GM12864 (cell line): ENCODE results near the gene SLC9A3.

Source experiments
- DNase-seq: peaks from one replicate; pipeline ENCODE4 v3.0.0-alpha.2; 2011; ENCODE audit warnings: low read depth
- H3K4me3 ChIP-seq: 2 replicates; pipeline ENCODE4 v1.5.1; 2011; ENCODE audit warnings: mild to moderate bottlenecking, low read depth, low read length, control low read depth
- TF ChIP-seq, protein P1 (sequence below): IDR thresholded peaks from 2 replicates; pipeline ENCODE4 v1.5.1; 2011; ENCODE audit warnings: low read depth, mild to moderate bottlenecking, moderate library complexity, low read length, control low read depth, inconsistent platforms; ENCODE audit errors: missing control alignments

The SLC9A3 gene

DNA sequence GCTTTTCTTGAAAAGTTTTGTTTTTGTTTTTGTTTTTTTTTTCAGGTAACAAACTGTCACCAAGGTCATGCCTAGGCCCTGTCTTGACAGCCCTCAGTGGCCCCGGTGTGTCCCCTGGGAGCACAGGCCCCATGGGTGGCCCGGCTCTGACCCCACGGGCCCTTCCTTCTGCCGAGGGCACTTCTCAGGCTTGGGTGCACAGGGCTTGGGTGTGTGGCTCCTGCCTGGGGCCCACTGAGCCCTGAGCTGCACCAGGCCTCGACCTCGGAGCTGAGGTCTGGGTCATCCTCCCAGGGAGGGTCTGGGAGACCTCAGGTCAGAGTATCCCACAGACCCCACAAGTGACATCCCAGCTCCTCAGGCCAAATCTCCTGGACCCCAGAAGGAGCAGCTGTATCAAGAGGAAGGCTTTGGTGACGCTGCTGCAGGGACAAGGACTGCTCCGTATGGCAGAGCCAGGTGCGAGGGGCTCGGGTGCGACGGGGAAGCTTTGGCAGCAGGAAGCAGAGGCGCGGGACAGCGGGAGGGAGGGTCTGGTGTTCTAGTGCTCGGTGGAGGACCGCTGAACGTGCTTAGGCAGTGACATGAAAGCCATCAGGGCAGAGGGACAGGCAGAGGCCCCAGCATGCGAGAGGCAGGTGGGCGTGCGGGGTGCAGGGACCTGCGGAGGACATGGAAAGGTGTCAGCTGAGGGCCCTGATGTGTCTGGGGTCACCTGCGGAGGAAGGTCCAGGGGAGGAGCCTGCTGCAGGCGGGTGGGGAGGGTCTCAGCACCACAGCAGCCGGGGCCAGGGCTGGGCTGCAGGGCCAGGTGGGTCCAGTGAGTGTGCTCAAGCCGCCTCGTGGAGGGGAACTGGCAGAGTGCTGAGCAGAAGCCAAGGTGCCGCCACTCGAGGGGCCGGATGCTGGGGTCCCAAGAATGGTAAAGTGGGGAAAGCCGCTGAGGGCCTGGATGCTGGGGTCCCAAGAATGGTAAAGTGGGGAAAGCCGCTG lies 18.4 kb upstream of the SLC9A3 start:
- TF ChIP-seq, protein P1, sequence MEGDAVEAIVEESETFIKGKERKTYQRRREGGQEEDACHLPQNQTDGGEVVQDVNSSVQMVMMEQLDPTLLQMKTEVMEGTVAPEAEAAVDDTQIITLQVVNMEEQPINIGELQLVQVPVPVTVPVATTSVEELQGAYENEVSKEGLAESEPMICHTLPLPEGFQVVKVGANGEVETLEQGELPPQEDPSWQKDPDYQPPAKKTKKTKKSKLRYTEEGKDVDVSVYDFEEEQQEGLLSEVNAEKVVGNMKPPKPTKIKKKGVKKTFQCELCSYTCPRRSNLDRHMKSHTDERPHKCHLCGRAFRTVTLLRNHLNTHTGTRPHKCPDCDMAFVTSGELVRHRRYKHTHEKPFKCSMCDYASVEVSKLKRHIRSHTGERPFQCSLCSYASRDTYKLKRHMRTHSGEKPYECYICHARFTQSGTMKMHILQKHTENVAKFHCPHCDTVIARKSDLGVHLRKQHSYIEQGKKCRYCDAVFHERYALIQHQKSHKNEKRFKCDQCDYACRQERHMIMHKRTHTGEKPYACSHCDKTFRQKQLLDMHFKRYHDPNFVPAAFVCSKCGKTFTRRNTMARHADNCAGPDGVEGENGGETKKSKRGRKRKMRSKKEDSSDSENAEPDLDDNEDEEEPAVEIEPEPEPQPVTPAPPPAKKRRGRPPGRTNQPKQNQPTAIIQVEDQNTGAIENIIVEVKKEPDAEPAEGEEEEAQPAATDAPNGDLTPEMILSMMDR, result no peak
- no peak for DNase-seq
- H3K4me3 ChIP-seq, result no peak overlapping the region

DNA sequence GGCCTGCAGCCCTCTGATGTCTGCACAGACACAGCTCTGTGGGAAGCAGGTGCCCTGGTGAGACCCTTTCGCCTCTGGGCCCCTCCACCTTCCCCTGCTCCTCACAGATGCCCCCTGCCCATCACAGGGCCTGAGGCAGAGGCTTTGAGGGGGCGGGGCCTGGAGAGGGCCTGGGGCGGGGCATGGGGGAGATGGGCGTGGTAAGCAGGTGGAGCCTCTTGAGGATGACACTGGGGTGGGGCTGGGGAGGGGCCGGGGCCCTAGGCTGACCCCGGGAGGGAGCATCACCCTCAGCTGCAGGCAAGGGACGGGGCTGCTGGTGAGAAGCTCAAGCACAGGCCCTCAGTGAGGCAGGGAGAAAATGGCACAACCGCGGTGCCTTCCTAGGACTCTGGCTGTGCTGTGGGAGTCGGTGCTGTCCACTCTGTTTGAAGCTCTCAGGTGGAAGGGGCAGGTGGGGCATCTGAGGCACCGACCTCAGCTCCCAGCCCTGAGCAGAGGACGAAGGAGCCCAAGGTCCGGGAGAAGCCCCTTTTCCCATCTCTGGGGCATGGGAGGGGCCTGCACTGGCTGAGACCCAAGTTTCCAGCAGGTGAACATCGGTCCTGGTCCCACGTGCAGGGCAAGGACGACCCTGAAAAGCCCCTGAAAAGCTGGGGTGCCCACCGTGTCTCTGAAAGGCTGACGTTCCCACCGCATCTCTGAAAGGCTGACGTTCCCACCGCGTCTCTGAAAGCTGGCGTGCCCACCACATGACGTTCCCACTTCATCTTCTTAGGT lies 17.5 kb upstream of the SLC9A3 start:
- TF ChIP-seq, protein P1, result no peak
- no peak for DNase-seq
- no peak overlapping the region for H3K4me3 ChIP-seq

DNA sequence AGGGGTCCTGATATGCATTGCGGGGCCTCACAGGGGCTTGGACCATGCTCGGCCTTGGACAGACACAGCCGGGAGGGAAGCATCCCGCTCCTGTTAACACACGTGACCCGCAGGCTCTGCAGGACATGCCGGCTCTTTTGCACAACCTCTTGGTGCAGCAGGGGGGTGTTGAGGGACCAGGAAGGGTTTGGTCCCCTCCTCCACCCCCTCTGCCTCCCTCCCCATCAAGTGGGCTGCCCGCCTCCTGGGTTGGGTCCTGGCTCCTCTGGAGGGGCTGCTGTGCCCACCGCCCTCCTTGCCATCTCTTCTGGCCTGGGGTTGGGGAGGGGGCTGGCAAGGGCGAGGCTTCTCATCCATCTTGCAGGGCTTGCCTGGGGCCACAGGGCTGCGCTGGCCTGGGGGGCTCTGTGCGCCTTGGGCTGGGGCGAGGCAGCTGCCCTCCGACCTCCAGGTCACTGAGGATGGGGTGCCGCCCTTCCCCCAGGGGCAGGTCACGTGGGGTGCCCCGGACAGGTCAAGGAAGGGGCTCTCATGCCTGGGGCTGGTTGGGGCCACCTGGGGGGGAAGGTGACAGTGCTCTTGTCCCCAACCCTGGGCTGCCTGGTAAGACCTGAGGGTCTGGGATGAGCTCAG lies 16.8 kb upstream of the SLC9A3 start:
- no peak for DNase-seq

DNA sequence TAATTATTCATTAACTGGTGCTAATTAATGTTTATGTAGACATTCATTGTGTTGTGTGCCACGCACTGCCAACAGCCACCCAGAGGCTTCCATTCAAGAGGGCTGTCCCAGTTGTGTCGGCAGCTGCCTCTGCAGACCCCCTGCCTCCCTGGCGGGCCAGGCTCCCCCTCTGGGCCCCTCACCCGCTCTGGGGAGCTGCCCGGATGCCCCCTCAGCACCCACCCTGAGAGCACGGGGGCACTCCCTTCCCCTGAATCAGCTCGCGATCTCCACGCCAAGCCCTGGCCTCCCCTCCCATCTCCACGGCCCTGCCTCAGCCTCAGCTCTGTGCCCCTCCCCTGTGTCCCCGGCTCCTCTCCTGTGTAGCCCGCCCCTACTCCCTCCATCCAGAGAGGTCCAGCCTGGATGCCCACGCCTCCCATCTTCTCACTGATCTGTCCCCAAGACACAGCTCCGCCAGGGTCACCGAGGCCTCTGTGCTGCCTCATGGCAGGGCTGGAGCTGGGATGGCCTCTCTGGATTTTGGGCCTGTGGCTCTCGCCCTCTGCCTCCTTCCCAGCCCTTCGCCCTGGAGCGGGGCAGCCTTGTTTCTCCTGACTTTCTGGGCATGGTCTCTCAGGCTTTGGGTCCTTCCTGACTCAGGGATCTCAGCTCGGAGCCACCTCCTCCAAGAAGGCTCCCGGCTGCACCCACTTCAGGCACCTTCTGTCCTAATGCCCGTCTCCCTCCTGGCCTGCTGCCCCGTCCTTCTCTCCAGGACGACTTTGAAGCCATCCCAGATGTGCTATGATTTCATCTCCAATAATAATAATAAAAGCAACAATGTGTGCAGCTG lies 16.0 kb upstream of the SLC9A3 start:
- DNase-seq, result no peak
- TF ChIP-seq, protein P1, result no peak
- no peak overlapping the region for H3K4me3 ChIP-seq

More for the DNA sequence above, 16.8 kb upstream of the SLC9A3 start:
- TF ChIP-seq, protein P1, result no peak
- no peak overlapping the region for H3K4me3 ChIP-seq

DNA sequence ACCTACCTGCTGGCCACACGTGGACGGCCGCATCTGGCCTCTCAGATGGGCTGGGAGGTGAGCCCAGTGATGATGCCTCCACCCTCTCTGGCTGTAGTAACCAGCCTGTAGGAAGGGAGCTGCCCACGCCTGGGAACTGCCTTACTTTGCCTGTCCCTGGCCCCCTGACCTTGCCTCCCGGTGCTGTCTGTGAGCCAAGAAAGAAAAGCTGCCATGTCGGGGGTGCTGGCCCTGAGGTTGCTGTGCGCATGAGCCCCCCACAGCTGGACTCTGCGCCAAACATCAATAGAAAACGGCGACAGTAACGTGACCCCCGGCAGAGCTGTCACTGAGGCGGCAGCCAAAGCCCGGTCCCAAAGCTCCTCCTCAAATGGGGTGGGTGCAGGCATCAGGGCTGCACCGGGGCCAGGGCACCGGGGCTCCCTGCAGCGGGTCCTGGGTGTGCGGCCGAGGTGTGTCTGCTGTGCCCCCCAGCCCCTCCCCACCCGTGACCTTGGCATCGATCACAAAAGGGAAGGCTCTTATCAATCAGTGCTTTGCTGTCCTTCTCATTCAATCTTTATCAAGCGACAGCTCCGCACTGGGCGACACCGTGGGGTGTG lies 15.3 kb upstream of the SLC9A3 start:
- TF ChIP-seq, protein P1, result no peak
- H3K4me3 ChIP-seq, result no peak overlapping the region
- DNase-seq, result no peak

DNA sequence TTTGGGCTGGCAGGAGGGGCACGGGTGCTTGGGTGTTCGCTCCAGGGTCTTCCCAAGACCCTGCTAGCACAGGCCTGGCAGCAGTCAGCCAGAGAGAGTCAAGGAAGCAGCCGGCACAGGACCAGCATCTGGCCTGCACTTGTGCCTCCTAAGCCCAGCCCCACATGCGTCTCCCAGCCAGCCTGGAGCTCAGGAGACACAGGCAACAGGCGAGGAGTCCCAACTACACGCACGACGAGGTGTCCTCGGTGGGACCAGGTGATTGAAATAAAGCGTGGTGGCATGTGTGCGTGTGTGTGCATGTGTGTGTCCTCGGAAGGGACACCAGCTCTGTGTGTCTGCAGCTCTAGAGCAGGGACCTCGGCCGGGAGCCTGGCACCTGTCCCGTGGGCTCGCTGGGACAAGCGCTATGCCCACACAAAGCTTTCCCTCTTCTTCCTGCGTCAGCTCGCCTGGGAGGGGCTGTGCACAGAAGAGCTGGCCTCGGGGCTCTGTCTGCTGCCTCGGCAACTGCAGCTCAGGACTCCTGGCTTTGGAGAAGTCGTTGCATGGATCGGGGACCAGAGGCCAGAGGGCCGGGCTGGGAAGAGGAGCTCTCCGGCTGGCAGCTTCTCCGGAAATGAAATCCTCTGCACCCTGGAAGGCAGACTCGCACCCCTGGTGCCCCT lies 14.7 kb upstream of the SLC9A3 start:
- no peak for DNase-seq
- TF ChIP-seq, protein P1, result no peak
- no peak overlapping the region for H3K4me3 ChIP-seq
